Posterior cingulate gyrus (tissue), 11 donors: ENCODE measurements around the gene ZNF217.
"Not testable (repeated sequence)": the region's sequence is repeated elsewhere in the genome, so short reads cannot be mapped to it uniquely, and the experiment has no call there.

ENCODE experiments used
- DNase-seq, 10 donors: peaks; one replicate each; pipeline versions ENCODE4 v3.0.0 to v3.0.0-alpha.2; 2020 to 2021; ENCODE audit warnings: mixed read lengths in 3 of 10
- intact Hi-C: fragments of 100-400 bp; cut with DNase I; formaldehyde crosslinking; loops from one replicate; pipeline ENCODE4 v1.15.1; 2023

The ZNF217 gene

GRCh38 chr20:53599044-53599362 lies 5.4 kb upstream of the ZNF217 start:
- DNase-seq = no peak
- intact Hi-C loops = no loop called here

GRCh38 chr20:53598140-53599043 lies 4.8 kb upstream of the ZNF217 start:
- no peak for DNase-seq
- intact Hi-C loops = no loop called here

DNA sequence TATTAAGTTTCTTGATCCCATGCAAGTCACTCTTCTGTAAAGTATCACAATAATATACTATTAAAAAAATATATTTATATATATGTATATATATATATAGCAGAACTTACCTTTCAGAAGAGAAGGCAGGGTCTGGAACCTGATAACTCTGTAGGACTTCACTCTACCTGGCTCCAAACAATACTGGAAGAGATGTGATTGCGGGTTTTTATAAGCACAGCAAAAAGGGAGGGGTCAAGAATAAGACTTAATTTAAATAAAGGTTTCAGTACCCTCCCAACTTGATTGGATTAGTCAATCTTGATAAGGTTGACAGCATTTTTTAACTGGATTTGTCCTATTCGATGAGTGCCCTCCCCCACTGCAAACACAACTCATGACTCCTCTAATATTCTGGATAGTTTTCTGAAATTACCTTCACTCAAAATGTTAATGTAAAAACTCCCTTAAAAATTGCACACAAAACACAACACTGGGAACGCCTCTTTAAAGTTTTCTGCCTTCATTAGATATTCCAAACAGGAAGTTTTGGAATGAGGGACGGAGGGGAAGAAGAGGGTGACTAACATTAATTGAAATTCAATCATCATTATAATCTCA lies 4.0 kb upstream of the ZNF217 start:
- intact Hi-C loops = no loop called here
- no peak for DNase-seq

GRCh38 chr20:53597030-53597482 lies 3.4 kb upstream of the ZNF217 start:
- intact Hi-C loops = no loop called here
- DNase-seq = no peak

DNA sequence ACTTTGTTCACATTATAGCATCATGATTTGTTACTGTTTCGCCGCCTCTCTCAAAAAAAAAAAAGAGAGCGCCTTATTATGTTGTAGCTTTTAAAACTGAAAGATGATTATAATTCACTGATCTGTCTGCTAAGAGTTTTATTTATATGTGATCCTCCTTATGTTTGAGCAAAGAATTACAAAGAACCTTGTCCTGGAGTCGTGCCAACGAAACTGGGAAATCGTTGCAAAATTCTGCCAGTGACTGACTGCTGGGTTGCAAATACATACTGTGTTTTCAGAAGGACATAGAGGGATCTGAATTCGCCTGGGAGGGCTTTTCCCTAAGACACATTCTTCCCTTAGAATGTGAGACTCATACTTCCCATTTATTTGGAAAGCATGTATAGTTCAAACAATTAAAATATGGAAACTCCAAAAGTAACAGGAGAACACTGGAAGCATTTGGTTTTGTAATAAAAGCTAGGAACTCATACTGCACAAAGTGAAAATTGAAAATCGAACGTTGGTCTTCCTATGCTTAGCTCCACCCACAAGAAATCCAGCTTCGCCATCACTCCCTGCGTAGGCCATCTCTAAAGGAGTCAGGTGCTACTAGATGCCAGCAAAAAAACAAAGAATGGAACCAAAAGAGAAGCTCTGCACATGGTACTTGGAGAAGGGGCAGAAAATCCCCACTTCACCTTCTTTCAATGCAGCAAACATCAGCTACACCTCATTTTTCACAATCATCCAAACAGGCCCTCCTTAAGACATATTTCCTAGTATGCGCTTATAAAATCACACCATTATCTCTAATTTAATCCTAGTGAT lies 2.8 kb upstream of the ZNF217 start:
- intact Hi-C loops, DNase-seq: not testable (repeated sequence)

- intact Hi-C loops, DNase-seq: not testable (repeated sequence)
Observed at GRCh38 chr20:53595742-53596141, 2.1 kb upstream of the ZNF217 start.

GRCh38 chr20:53595018-53595378 lies 1.4 kb upstream of the ZNF217 start:
- no peak for DNase-seq
- intact Hi-C loops = no loop called here

- DNase-seq = peak; percentile 91 to 99 (median 96)
- intact Hi-C loops = loop anchor here (5.0 kb wide), 1 partner anchor 83 kb away; no protein-coding TSS in a partner anchor
Observed at GRCh38 chr20:53594068-53595017, 704 bp upstream of the ZNF217 start.

DNA sequence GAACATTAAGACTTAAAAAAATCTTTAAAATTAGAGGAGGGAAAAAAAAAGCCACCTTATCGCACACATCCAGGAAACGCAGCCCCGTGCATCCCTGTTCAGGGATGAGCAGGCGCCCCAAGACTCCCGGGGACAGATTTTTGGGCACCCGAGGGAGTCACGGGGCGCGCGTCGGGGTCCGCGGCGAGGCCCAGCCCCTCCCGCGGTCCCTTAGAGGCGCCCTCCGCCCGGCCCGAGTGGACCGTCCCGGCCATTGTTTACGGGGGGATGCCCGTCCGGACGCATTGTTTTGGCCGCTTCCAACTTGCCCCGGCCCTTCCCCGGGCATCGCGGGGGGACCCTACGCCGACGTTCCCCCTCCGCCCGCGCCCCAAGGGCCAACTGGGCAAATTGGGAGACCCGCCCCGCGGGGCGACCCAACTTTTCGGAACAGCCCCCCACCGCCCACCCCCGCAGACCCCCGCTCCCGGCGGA lies 610 bp downstream of the ZNF217 start:
- peak in 2 of 10 donors; percentile 36 to 87 for DNase-seq
- intact Hi-C loops = loop anchor here (5.0 kb wide), 1 partner anchor 84 kb away; no protein-coding TSS in a partner anchor

GRCh38 chr20:53592454-53592991 lies 1.1 kb downstream of the ZNF217 start:
- DNase-seq = peak in 1 of 10 donors; percentile 24
- intact Hi-C loops = loop anchor here (5.0 kb wide), 1 partner anchor 85 kb away; no protein-coding TSS in a partner anchor

DNA sequence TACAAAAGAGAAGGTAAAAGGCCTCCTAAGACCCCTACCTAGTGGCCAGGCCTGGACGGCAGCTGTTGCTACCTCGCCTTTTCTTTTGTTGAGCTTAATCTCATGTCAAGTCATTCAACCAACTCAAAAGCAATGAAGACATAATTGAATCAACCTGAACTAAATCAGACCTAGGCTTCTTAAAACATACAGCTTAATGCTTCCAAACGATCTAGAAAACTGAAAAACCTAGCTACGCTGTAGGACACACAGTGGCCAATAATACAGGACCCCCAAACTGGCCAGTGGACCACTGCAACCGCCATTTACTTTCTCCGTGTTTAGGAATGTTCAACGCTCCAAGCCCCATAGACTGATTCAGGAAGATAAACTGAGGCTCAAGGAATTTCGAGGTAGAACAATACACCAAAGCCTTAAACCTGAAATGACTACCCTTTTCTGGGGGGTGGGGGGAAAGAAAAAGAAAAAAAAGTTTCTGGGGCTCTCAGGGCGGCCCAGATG lies 1.6 kb downstream of the ZNF217 start:
- DNase-seq = not testable (repeated sequence)
- intact Hi-C loops = loop anchor here (5.0 kb wide), 1 partner anchor 85 kb away; no protein-coding TSS in a partner anchor

GRCh38 chr20:53591206-53591741 lies 2.4 kb downstream of the ZNF217 start:
- DNase-seq = not testable (repeated sequence)
- intact Hi-C loops = loop anchor here (5.0 kb wide), 1 partner anchor 86 kb away; no protein-coding TSS in a partner anchor

DNA sequence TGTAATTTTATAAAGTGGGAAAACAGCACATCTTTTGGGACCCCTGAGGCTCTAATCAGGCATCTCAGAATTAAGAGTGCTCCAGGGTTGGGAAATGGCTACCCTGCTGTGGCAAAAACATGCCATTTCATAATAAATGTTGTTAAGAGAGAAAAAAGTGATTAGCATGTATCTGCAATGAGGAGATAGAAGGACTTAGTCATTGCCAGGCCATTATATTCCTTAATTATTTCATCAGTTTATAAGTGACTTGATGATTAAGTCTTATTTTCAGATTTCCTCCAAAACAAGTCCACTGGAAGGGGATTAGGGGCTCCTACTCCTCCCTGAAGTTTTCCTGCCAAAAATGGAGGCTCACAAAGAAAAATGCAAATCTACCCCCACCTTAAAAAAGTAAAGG lies 3.0 kb downstream of the ZNF217 start:
- intact Hi-C loops = loop anchor here (5.0 kb wide), 1 partner anchor 87 kb away; no protein-coding TSS in a partner anchor
- DNase-seq = not testable (repeated sequence)

DNA sequence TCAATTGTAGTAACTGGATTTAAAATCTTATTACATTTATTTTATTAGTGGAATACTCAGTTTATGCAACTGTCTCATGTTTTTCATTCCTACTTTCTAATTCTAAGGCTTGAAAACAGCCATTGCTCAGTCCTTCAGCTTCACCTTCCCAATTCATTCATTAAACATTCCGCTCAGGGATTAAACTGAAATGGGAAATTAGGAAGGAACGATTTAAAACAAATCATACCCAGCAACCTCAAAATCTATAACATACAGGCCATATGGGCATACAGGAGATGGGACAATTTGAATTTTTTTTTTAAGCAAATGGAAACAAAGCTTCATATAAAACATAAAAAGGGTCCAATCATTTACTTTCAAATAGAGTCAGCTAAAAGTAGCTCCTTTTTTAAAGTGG lies 3.5 kb downstream of the ZNF217 start:
- intact Hi-C loops = loop anchor here (5.0 kb wide), 1 partner anchor 87 kb away; no protein-coding TSS in a partner anchor
- not testable (repeated sequence) for DNase-seq

DNA sequence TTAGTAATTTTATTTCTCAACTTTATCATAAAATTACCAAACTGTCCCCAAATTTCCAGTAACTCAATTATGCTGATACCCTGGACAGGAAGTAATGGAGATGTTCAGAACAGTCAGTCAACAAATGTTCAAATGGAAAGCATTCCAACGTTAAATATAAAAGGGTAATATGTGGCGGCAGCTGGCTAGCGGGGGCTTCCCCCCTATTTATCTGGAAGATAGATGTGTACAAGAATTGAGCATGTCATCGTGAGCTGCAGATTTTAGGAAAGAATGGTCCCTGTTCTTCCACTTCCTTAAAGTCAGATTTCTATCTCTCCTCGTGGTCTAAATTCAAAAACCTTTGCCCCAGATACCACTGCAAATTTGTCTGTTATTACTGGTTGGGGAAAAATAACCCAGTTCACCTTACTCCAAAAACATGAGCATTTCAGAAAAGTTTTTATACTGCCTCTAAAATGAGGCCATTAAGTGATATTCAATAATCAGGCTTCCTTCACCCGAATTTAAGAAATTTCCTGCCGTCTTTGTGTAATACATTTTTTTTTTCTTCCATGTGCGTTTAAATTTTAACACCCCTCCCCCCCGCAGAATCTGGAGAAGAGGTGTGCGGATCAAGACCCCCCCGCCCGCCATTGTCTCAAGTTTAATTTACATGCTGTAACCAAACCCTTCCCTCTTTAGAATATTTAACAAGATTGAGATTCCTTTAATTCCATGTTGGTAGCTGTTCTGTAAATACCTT lies 4.1 kb downstream of the ZNF217 start:
- intact Hi-C loops = loop anchor here (5.0 kb wide), 1 partner anchor 88 kb away; no protein-coding TSS in a partner anchor
- not testable (repeated sequence) for DNase-seq

DNA sequence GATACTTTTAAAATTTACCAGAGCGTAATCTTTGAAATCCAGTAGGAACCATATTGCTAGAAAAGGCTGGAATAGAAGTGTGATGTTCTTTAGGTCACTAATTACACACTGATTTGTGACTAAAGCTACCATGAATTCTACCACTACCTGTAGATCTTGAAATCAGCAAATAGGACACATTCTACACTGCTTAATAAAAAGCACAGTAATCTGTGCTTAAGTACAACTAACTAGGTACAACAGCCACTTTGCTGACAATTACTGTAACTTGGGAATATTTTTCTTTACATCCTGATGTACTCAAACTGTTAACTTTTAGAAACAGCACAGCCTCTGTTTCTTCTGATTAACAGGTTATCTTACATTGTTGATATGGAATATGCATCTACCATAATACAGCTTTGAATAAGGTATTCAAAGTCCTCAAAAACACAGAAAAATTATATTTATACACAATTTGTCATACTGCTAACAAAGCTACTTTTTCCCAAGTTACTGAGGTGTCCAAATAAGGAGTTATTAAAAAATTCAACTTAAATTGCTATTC lies 6.4 kb downstream of the ZNF217 start:
- intact Hi-C loops, DNase-seq: not testable (repeated sequence)

DNA sequence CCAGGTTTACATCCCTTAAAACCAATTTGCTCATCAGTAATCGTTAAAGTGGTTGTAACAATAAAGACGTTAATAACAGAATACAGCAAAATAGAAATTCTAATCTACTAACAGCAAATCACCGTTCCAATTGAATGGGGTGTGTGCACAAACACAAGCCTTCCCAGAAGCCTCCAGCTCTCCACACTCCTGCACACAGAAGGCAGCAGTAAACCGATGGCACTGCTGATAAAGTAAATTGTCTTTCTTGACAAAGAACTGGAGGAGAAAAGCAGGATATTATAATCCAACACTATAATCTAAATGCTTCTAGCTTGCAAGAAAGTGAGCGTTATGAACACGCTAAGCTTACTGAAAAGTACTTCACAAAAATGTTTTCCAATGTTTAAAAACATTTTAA lies 7.0 kb downstream of the ZNF217 start:
- DNase-seq = no peak
- intact Hi-C loops = no loop called here
